HL-60 (cell line): ENCODE measurements around the gene MAP2K3.

Experiments
- CTCF ChIP-seq: IDR thresholded peaks from one replicate; pipeline ENCODE4 v1.5.1; 2011; ENCODE audit warnings: low read length, control low read depth, inconsistent platforms; ENCODE audit not compliant: insufficient read depth
- GABPA ChIP-seq: IDR thresholded peaks from 2 replicates; pipeline ENCODE4 v1.6.1; 2012; ENCODE audit warnings: low read depth
- POLR2AphosphoS5 ChIP-seq: IDR thresholded peaks from 2 replicates; pipeline ENCODE4 v1.6.1; 2012; ENCODE audit warnings: low read depth
- REST ChIP-seq: IDR thresholded peaks from 2 replicates; pipeline ENCODE4 v1.6.1; 2012; ENCODE audit warnings: low read depth; ENCODE audit not compliant: insufficient replicate concordance

- TF ChIP-seq CTCF (no peak), POLR2AphosphoS5 (no peak), REST (no peak), GABPA (no peak)
Observed at GRCh38 chr17:21268596-21269188, 15.8 kb upstream of the MAP2K3 start.
